K562 (cell line): ENCODE data around the gene TMEM150C. TPM values are rescaled to one million over a fixed set of nuclear protein-coding genes. Genes with fewer than 3 reads are reported as not detected.

Source experiments
- ATAC-seq: fragments of 200-7000 bp; cut with Tn5 transposase; 3 replicates; pipeline ENCODE4 v1.9.1; 2020; ENCODE audit warnings: moderate library complexity
- BruUV-seq: library from RNA; stranded (reverse); fragments of 400-500 nt; replicated peaks from 2 replicates; lab custom pipeline; 2021; lab: Mats Ljungman, UMichigan
- CTCF ChIA-PET: fragments of 300-600 bp; formaldehyde crosslinking; extraction: SDS; loops from one replicate; lab custom pipeline; 2021; ENCODE audit warnings: low intra/inter-chr PET ratio; lab: Yijun Ruan, JAX
- POLR2A ChIA-PET: fragments of 300-600, 350-650 bp; sonication (Branson Sonifier 250); formaldehyde crosslinking; extraction: SDS; loops from one replicate; lab custom pipeline; 2021; ENCODE audit warnings: antibody characterized with exemption, inconsistent platforms; lab: Yijun Ruan, JAX
- DNase-seq, 4 experiments: peaks; one replicate each; pipeline versions ENCODE4 v3.0.0 to v3.0.0-alpha.2; 2011 to 2018; ENCODE audit warnings: low spot score in 3 of 4, mixed read lengths in 3 of 4; ENCODE audit errors: extremely low read depth in 1 of 4
- FAIRE-seq: peaks from 2 replicates; lab custom pipeline; 2011; peaks lifted over from hg19 to GRCh38; lab: Jason Lieb, UNC
- H2AFZ ChIP-seq: 2 replicates; pipeline ENCODE4 v1.6.0; 2011; ENCODE audit warnings: low read depth, low read length, control low read depth, inconsistent platforms
- H3K27ac ChIP-seq: fragments of 200-600 bp; 3 replicates; pipeline ENCODE4 v1.8.0; 2011; ENCODE audit warnings: low read depth, mild to moderate bottlenecking, control low read depth, inconsistent platforms, low read length, moderate library complexity, mixed read lengths; ENCODE audit errors: extremely low read depth
- H3K27me3 ChIP-seq, 2 experiments: fragments of 300-600 bp in 1 of 2; 2 replicates in 1 of 2; 3 replicates in 1 of 2; pipeline versions ENCODE4 v1.6.0 to v1.8.0; 2011; ENCODE audit warnings: inconsistent platforms in 2 of 2, low read length in 2 of 2, mild to moderate bottlenecking in 1 of 2, mixed read lengths in 1 of 2, moderate library complexity in 1 of 2; ENCODE audit not compliant: control insufficient read depth in 2 of 2, insufficient read depth in 2 of 2
- H3K36me3 ChIP-seq: fragments of 300-600 bp; 3 replicates; pipeline ENCODE4 v1.8.0; 2011; ENCODE audit warnings: mild to moderate bottlenecking, low read length, inconsistent platforms; ENCODE audit not compliant: control insufficient read depth, insufficient read depth
- H3K4me1 ChIP-seq, 2 experiments: fragments of 200-600 bp in 1 of 2; replicated peaks in 1 of 2; 2 replicates in 1 of 2; 3 replicates in 1 of 2; pipeline versions ENCODE4 v1.5.1 to v1.8.0; 2011; ENCODE audit warnings: inconsistent platforms in 2 of 2, low read length in 2 of 2, mild to moderate bottlenecking in 1 of 2, mixed read lengths in 1 of 2, moderate library complexity in 1 of 2; ENCODE audit not compliant: control insufficient read depth in 2 of 2, insufficient read depth in 2 of 2
- H3K4me2 ChIP-seq: 2 replicates; pipeline ENCODE4 v1.6.1; 2011; ENCODE audit warnings: low read length, control low read depth, inconsistent platforms, mixed read lengths; ENCODE audit not compliant: insufficient read depth
- H3K4me3 ChIP-seq: fragments of 200-600 bp; sonication (generic), shearing (Covaris generic); 2 replicates; pipeline ENCODE4 v1.5.1; 2016; ENCODE audit warnings: control low read depth, inconsistent platforms
- H3K79me2 ChIP-seq: fragments of 200-600 bp; 3 replicates; pipeline ENCODE4 v1.8.0; 2011; ENCODE audit warnings: low read length, inconsistent platforms; ENCODE audit not compliant: control insufficient read depth, insufficient read depth
- H3K9ac ChIP-seq, 2 experiments: 2 replicates each; pipeline versions ENCODE4 v1.6.0 to v1.6.1; 2011; ENCODE audit warnings: low read depth in 2 of 2, low read length in 2 of 2, control low read depth in 1 of 2, inconsistent platforms in 1 of 2, mild to moderate bottlenecking in 1 of 2, mixed read lengths in 1 of 2; ENCODE audit not compliant: insufficient read depth in 1 of 2
- H3K9me1 ChIP-seq: one replicate; pipeline ENCODE4 v1.6.0; 2011; ENCODE audit warnings: inconsistent platforms, mild to moderate bottlenecking, low read length, moderate library complexity; ENCODE audit not compliant: control insufficient read depth, insufficient read depth
- H3K9me3 ChIP-seq: replicated peaks from 2 replicates; pipeline ENCODE4 v1.5.1; 2011; ENCODE audit warnings: low read depth, low read length, inconsistent platforms; ENCODE audit not compliant: control insufficient read depth, insufficient read depth
- H4K20me1 ChIP-seq: replicated peaks from 2 replicates; pipeline ENCODE4 v1.6.1; 2011; ENCODE audit warnings: low read length, inconsistent platforms, mixed read lengths; ENCODE audit not compliant: control insufficient read depth, insufficient read depth
- CHD1 ChIP-seq: fragments of 200-600 bp; sonication (generic); IDR thresholded peaks from one replicate; pipeline ENCODE4 v1.6.1; 2012; ENCODE audit warnings: mild to moderate bottlenecking, moderate library complexity, low read length, inconsistent platforms
- OTX1 ChIP-seq: fragments of 450-650 bp; formaldehyde crosslinking; IDR thresholded peaks from 2 replicates; pipeline ENCODE4 v1.4.0; 2022; ENCODE audit warnings: mild to moderate bottlenecking
- RB1 ChIP-seq: fragments of 450-650 bp; IDR thresholded peaks from 2 replicates; pipeline ENCODE4 v1.6.1; 2017; ENCODE audit warnings: low read depth, mild to moderate bottlenecking
- SIRT6 ChIP-seq: IDR thresholded peaks from one replicate; pipeline ENCODE4 v1.6.1; 2012; ENCODE audit warnings: low read depth, mild to moderate bottlenecking, control low read depth, inconsistent platforms, low read length, moderate library complexity
- YBX1 ChIP-seq: fragments of 450-650 bp; IDR thresholded peaks from 2 replicates; pipeline ENCODE4 v1.7.1; 2016; ENCODE audit warnings: mild to moderate bottlenecking
- ZNF197 ChIP-seq: fragments of 200-800 bp; sonication (Bioruptor generic); IDR thresholded peaks from 2 replicates; pipeline ENCODE4 v1.6.1; 2016; ENCODE audit warnings: low read depth, missing genetic modification characterization, missing compliant biosample characterization
- WGBS: fragments of 100-300 bp; shearing (Covaris generic); methylation state at CpG from one replicate; pipeline ENCODE4 v1.1.6; 2016; ENCODE audit warnings: low coverage, mixed read lengths; ENCODE audit not compliant: insufficient coverage; ENCODE audit errors: missing lambda C conversion rate; 5-methylcytosine and 5-hydroxymethylcytosine counted together
- in situ Hi-C: fragments of 300-500 bp; cut with MboI; formaldehyde crosslinking; loops from 4 replicates; pipeline ENCODE4 v1.15.0; 2018; ENCODE audit warnings: inconsistent platforms, mixed read lengths
- intact Hi-C: fragments of 100-400 bp; cut with micrococcal nuclease; formaldehyde crosslinking; loops from 2 replicates; pipeline ENCODE4 v1.14.2; 2022
- polyA plus RNA-seq, 8 experiments: library from polyadenylated mRNA; depleted of rRNA in 4 of 8; stranded (reverse) in 5 of 8; unstranded in 3 of 8; fragments of >200 nt; fragmentation: Nextera tagmentation in 2 of 8; fragmentation: Illumina TruSeq in 1 of 8; extraction: Ambion mirVana in 2 of 8; extraction: Trizol in 1 of 8; gene quantifications; 2 replicates each; pipeline versions ENCODE4 v1.2.1 to v1.2.3, GENCODE V29; 2011 to 2014; ENCODE audit warnings: inconsistent platforms in 1 of 8, missing spikeins in 1 of 8
- total RNA-seq, 7 experiments: library from RNA; depleted of rRNA in 6 of 7; stranded (reverse); fragments of >200 nt in 6 of 7; fragmentation: Illumina TruSeq in 2 of 7; extraction: Trizol in 2 of 7; gene quantifications; 2 replicates each; pipeline versions ENCODE4 v1.2.1 to v1.2.3, GENCODE V29; 2011 to 2021; ENCODE audit warnings: low replicate concordance in 1 of 7
- TF ChIP-seq, protein P1 (sequence below), 2 experiments: fragments of 450-650 bp; IDR thresholded peaks; 2 replicates each; pipeline ENCODE4 v1.6.1; 2016
- TF ChIP-seq, protein P2 (sequence below): fragments of 250-450 bp; sonication (Bioruptor Pico); IDR thresholded peaks from 2 replicates; pipeline ENCODE4 v1.4.0; 2020; ENCODE audit warnings: mild to moderate bottlenecking

Gene TMEM150C
- total and polyA plus RNA-seq, 9 of the 15 experiments (the other 6 are each of a cell fraction or from before 2014, with no cell fraction given): 0.07 TPM; not detected in 8

DNA sequence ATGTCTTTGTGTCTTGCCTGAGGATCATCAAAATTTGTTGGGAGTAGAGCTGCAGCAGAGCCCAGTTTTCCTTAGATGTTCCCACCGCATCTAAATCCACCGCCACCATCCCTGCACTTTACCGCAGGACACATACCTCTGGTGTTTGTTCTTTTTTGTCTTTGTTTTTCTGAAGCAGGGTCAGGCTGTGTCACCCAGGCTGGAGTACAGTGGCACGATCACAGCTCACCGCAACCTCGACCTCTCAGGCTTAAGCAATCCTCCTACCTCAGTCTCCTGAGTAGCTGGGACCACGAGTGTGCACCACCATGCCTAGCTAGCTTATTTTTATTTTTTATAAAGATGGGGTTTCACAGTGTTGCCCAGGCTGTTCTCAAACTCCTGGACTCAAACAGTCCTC, 126.8 kb downstream of the TMEM150C start (continued):
- TF ChIP-seq CHD1 (no peak), ZNF197 (CRISPR knock-in tag) (no peak)
- TF ChIP-seq, protein P1, sequence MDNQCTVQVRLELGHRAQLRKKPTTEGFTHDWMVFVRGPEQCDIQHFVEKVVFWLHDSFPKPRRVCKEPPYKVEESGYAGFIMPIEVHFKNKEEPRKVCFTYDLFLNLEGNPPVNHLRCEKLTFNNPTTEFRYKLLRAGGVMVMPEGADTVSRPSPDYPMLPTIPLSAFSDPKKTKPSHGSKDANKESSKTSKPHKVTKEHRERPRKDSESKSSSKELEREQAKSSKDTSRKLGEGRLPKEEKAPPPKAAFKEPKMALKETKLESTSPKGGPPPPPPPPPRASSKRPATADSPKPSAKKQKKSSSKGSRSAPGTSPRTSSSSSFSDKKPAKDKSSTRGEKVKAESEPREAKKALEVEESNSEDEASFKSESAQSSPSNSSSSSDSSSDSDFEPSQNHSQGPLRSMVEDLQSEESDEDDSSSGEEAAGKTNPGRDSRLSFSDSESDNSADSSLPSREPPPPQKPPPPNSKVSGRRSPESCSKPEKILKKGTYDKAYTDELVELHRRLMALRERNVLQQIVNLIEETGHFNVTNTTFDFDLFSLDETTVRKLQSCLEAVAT (IDR thresholded peaks at IDR 0.05): no peak

DNA sequence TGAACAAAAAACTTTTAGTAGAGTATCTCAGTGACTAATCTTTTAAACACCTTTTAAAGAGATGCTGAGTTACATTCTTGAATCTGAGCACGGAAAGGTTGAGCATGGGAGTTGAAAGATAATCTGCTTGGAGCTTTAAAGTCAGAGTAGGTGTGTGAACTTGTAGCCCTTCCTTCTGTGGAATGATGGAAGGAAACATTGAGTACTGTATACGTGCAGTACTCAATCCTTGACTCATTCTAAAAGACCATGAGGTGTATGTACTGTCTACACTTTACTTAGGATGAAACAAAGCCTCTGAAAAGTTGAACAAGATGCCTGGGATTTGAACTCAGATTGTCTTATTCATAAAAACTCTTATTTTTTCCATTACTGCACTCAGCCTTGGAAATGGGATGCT, 128.0 kb downstream of the TMEM150C start:
- intact Hi-C loops: no loop called here
- ATAC-seq: no peak

More for the DNA sequence above, 128.0 kb downstream of the TMEM150C start:
- in situ Hi-C loops: no loop called here
- H3K9ac ChIP-seq: no peak overlapping the region
- H3K9me1 ChIP-seq: no peaks in the 10 kb centered on the region
- H3K36me3 ChIP-seq: peaks cover 40% of the 10 kb centered on the region; the same call in 2 of the 3 replicates
- ChIA-PET CTCF (interaction anchor here (0.7 kb wide), 1 partner anchor 13 kb away, joined by 3 read pairs; no protein-coding TSS in a partner anchor), POLR2A (no interaction called here)
- BruUV-seq: no TSS peak
- 0 out of 2 replicates have a peak, but pooled peaks cover 1% of the 10 kb centered on the region for H3K9me3 ChIP-seq
- WGBS: 38% methylated on average over 2 of the region's 2 CpGs
- no peaks in the 10 kb centered on the region for H3K27me3 ChIP-seq
- no peak overlapping the region for H3K27ac ChIP-seq
- no peak overlapping the region for H2AFZ ChIP-seq
- peaks cover 13 to 26% of the 10 kb centered on the region in 2 experiments; a peak in 4 of 5 replicates for H3K4me1 ChIP-seq
- H4K20me1 ChIP-seq: peaks cover 5% of the 10 kb centered on the region; the same call in 1 of the 2 replicates
- FAIRE-seq: no peak
- TF ChIP-seq SIRT6 (no peak), RB1 (no peak), YBX1 (no peak), OTX1 (CRISPR knock-in tag) (no peak)
- TF ChIP-seq, protein P2, sequence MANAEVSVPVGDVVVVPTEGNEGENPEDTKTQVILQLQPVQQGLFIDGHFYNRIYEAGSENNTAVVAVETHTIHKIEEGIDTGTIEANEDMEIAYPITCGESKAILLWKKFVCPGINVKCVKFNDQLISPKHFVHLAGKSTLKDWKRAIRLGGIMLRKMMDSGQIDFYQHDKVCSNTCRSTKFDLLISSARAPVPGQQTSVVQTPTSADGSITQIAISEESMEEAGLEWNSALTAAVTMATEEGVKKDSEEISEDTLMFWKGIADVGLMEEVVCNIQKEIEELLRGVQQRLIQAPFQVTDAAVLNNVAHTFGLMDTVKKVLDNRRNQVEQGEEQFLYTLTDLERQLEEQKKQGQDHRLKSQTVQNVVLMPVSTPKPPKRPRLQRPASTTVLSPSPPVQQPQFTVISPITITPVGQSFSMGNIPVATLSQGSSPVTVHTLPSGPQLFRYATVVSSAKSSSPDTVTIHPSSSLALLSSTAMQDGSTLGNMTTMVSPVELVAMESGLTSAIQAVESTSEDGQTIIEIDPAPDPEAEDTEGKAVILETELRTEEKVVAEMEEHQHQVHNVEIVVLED (CRISPR knock-in tag): no peak
- TF ChIP-seq, all 486 proteins: peak for 0
- Histone ChIP-seq H3K4me3 (no peak overlapping the region), H3K4me2 (no peak overlapping the region), H3K79me2 (peaks cover 95% of the 10 kb centered on the region)
- no peak for DNase-seq

Other genes with a start within 250 kb of the TMEM150C start
- 157 and 160 TPM in 2 replicates for gene HNRNPD, start 188.0 kb downstream of the TMEM150C start, total RNA-seq (2014; rRNA removed)
- 98.8 and 120 TPM in 2 replicates for gene HNRNPD, start 188.0 kb downstream of the TMEM150C start, total RNA-seq (2014; rRNA removed; fragmentation: Illumina TruSeq; extraction: Trizol)
- gene HNRNPD, start 188.0 kb downstream of the TMEM150C start, total RNA-seq (2015; rRNA removed; fragmentation: Illumina TruSeq; extraction: Trizol): 135 and 147 TPM in 2 replicates
- 346 and 422 TPM in 2 replicates for gene HNRNPD, start 188.0 kb downstream of the TMEM150C start, total RNA-seq (2021)
- gene HNRNPD, start 188.0 kb downstream of the TMEM150C start, polyA plus RNA-seq (2011; rRNA removed): 92.4 and 129 TPM in 2 replicates
- 851 and 955 TPM in 2 replicates for gene HNRNPD, start 188.0 kb downstream of the TMEM150C start, polyA plus RNA-seq (2014; fragmentation: Illumina TruSeq; extraction: Trizol)
- 100 to 1,000 TPM; 152 to 187 TPM for gene HNRNPD, start 188.0 kb downstream of the TMEM150C start, polyA plus RNA-seq (2014; fragmentation: Nextera tagmentation; extraction: Ambion mirVana)
- gene HNRNPD, start 188.0 kb downstream of the TMEM150C start, polyA plus RNA-seq (2014; rRNA removed): 307 and 442 TPM in 2 replicates
- gene HNRNPDL, start 131.5 kb downstream of the TMEM150C start, total RNA-seq (2014; rRNA removed): 278 and 351 TPM in 2 replicates
- 389 and 475 TPM in 2 replicates for gene HNRNPDL, start 131.5 kb downstream of the TMEM150C start, total RNA-seq (2014; rRNA removed; fragmentation: Illumina TruSeq; extraction: Trizol)
- 472 and 503 TPM in 2 replicates for gene HNRNPDL, start 131.5 kb downstream of the TMEM150C start, total RNA-seq (2015; rRNA removed; fragmentation: Illumina TruSeq; extraction: Trizol)
- 296 and 315 TPM in 2 replicates for gene HNRNPDL, start 131.5 kb downstream of the TMEM150C start, total RNA-seq (2021)
- gene HNRNPDL, start 131.5 kb downstream of the TMEM150C start, polyA plus RNA-seq (2011; rRNA removed): 185 and 257 TPM in 2 replicates
- gene HNRNPDL, start 131.5 kb downstream of the TMEM150C start, polyA plus RNA-seq (2014; fragmentation: Illumina TruSeq; extraction: Trizol): 392 and 393 TPM in 2 replicates
- gene HNRNPDL, start 131.5 kb downstream of the TMEM150C start, polyA plus RNA-seq (2014; fragmentation: Nextera tagmentation; extraction: Ambion mirVana): 100 to 1,000 TPM; 243 to 299 TPM
- 555 and 652 TPM in 2 replicates for gene HNRNPDL, start 131.5 kb downstream of the TMEM150C start, polyA plus RNA-seq (2014; rRNA removed)
- gene ENOPH1, start 131.4 kb downstream of the TMEM150C start, total RNA-seq (2014; rRNA removed): 44.2 and 52.5 TPM in 2 replicates
- 70.4 and 71.4 TPM in 2 replicates for gene ENOPH1, start 131.4 kb downstream of the TMEM150C start, total RNA-seq (2014; rRNA removed; fragmentation: Illumina TruSeq; extraction: Trizol)
- 53.7 and 57.1 TPM in 2 replicates for gene ENOPH1, start 131.4 kb downstream of the TMEM150C start, total RNA-seq (2015; rRNA removed; fragmentation: Illumina TruSeq; extraction: Trizol)
- gene ENOPH1, start 131.4 kb downstream of the TMEM150C start, total RNA-seq (2021): 51.0 and 51.4 TPM in 2 replicates
- gene ENOPH1, start 131.4 kb downstream of the TMEM150C start, polyA plus RNA-seq (2011; rRNA removed): 21.0 and 29.8 TPM in 2 replicates
- 59.8 and 66.5 TPM in 2 replicates for gene ENOPH1, start 131.4 kb downstream of the TMEM150C start, polyA plus RNA-seq (2014; fragmentation: Illumina TruSeq; extraction: Trizol)
- 10 to 100 TPM; 33.6 to 38.2 TPM for gene ENOPH1, start 131.4 kb downstream of the TMEM150C start, polyA plus RNA-seq (2014; fragmentation: Nextera tagmentation; extraction: Ambion mirVana)
- gene ENOPH1, start 131.4 kb downstream of the TMEM150C start, polyA plus RNA-seq (2014; rRNA removed): 48.9 and 58.7 TPM in 2 replicates
- gene SCD5, start 236.8 kb upstream of the TMEM150C start, total RNA-seq (2014; rRNA removed): not detected in 2 replicates
- gene SCD5, start 236.8 kb upstream of the TMEM150C start, total RNA-seq (2014; rRNA removed; fragmentation: Illumina TruSeq; extraction: Trizol): 0.04 TPM in 1 of 2 replicates, not detected in the other
- not detected in 2 replicates for gene SCD5, start 236.8 kb upstream of the TMEM150C start, total RNA-seq (2015; rRNA removed; fragmentation: Illumina TruSeq; extraction: Trizol)
- gene SCD5, start 236.8 kb upstream of the TMEM150C start, total RNA-seq (2021): 0.18 and 0.20 TPM in 2 replicates
- 0.03 and 0.04 TPM in 2 replicates for gene SCD5, start 236.8 kb upstream of the TMEM150C start, polyA plus RNA-seq (2011; rRNA removed)
- not detected in 2 replicates for gene SCD5, start 236.8 kb upstream of the TMEM150C start, polyA plus RNA-seq (2014; fragmentation: Illumina TruSeq; extraction: Trizol)
- gene SCD5, start 236.8 kb upstream of the TMEM150C start, polyA plus RNA-seq (2014; fragmentation: Nextera tagmentation; extraction: Ambion mirVana): under 1 TPM in 1 of 2 experiments, not detected in 1; 0.01 TPM
- gene SCD5, start 236.8 kb upstream of the TMEM150C start, polyA plus RNA-seq (2014; rRNA removed): not detected in 2 replicates